HEK293 (cell line): ENCODE results near the gene PRCD.

Source experiments
- KLF16 ChIP-seq: fragments of 450-650 bp; formaldehyde crosslinking; IDR thresholded peaks from 2 replicates; pipeline ENCODE4 v1.5.1; 2017; ENCODE audit warnings: missing biosample characterization, missing genetic modification characterization
- MZF1 ChIP-seq: fragments of 450-650 bp; formaldehyde crosslinking; IDR thresholded peaks from 2 replicates; pipeline ENCODE4 v1.5.1; 2017; ENCODE audit warnings: missing biosample characterization, missing genetic modification characterization, borderline replicate concordance
- TCF7L2 ChIP-seq: IDR thresholded peaks from 2 replicates; pipeline ENCODE4 v1.6.1; 2011; ENCODE audit warnings: low read depth, mild to moderate bottlenecking, inconsistent platforms, low read length, moderate library complexity, borderline replicate concordance
- ZIC2 ChIP-seq: fragments of 450-650 bp; formaldehyde crosslinking; IDR thresholded peaks from 2 replicates; pipeline ENCODE4 v1.5.1; 2016; ENCODE audit warnings: missing biosample characterization, missing genetic modification characterization
- ZNF174 ChIP-seq: fragments of 450-650 bp; formaldehyde crosslinking; IDR thresholded peaks from 2 replicates; pipeline ENCODE4 v1.5.0; 2017; ENCODE audit warnings: missing biosample characterization, mild to moderate bottlenecking, missing genetic modification characterization
- ZNF202 ChIP-seq: fragments of 450-650 bp; formaldehyde crosslinking; IDR thresholded peaks from 2 replicates; pipeline ENCODE4 v1.5.1; 2016; ENCODE audit warnings: missing biosample characterization, missing genetic modification characterization, borderline replicate concordance
- ZNF660 ChIP-seq: fragments of 450-650 bp; IDR thresholded peaks from 2 replicates; pipeline ENCODE4 v1.5.1; 2018; ENCODE audit warnings: missing biosample characterization, mild to moderate bottlenecking, missing genetic modification characterization
- ZNF830 ChIP-seq: fragments of 450-650 bp; IDR thresholded peaks from 2 replicates; pipeline ENCODE4 v1.5.0; 2018; ENCODE audit warnings: missing biosample characterization, missing genetic modification characterization, low read depth, mild to moderate bottlenecking, moderate library complexity
- ZSCAN30 ChIP-seq: fragments of 450-650 bp; IDR thresholded peaks from 2 replicates; pipeline ENCODE4 v1.5.1; 2018; ENCODE audit warnings: missing biosample characterization, mild to moderate bottlenecking, missing genetic modification characterization, moderate library complexity
- TF ChIP-seq, protein P1 (sequence below): fragments of 450-650 bp; formaldehyde crosslinking; IDR thresholded peaks from 2 replicates; pipeline ENCODE4 v1.5.1; 2016; ENCODE audit warnings: missing biosample characterization, missing genetic modification characterization
- TF ChIP-seq, protein P2 (sequence below): fragments of 450-650 bp; formaldehyde crosslinking; IDR thresholded peaks from 2 replicates; pipeline ENCODE4 v1.5.1; 2016; ENCODE audit warnings: missing biosample characterization, missing genetic modification characterization, low read depth
- TF ChIP-seq, protein P3 (sequence below): fragments of 450-650 bp; IDR thresholded peaks from 2 replicates; pipeline ENCODE4 v1.5.1; 2018; ENCODE audit warnings: missing biosample characterization, missing genetic modification characterization

DNA sequence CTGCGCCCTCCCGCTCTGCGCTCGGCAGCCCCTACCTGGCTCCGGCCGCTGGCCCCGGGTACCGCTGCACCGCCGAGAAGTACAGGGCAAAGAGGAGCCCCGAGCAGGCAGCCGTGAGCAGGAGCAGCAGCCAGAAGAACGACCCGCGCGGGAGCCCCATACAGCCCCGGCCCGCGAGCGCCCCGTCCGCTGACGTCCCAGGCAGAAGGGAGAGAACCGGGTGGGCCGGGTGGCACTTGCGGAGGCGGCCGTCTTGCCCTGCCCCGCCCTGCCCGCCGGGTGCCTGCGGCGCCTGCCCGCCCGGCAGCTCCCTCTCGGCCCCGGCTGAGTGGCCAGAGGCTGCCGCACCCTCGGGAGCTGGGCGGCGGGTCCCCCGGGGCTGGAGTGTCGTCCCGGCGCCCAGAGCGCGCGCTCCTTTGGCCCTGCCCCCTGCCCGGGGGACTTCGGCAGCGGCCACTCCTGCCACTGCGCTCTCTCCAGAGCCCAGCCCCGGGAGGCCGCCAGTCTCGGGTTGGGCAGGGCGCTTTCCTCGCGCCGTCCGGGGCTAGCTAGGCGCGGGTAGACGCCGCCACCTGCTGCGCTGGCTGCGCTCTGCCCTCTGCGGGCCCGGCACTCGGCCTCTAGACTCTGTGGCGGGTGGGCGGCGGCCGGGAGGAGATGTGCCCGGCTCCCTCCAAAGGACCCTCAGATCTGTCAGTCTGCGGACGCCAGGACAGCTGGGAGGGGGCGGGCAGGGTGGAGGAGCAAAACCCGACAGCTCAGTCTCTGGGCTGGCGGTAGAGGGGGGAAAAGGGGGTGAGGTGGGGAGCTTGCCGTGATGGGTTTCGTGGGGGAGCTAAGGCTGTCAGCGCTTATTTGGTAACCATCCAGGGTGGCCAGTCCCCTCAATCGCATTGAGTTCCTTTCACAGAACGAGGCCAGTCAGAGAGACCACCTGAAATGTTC, 46.1 kb downstream of the PRCD start, which contains the start of gene ST6GALNAC2:
- TF ChIP-seq, protein P1, sequence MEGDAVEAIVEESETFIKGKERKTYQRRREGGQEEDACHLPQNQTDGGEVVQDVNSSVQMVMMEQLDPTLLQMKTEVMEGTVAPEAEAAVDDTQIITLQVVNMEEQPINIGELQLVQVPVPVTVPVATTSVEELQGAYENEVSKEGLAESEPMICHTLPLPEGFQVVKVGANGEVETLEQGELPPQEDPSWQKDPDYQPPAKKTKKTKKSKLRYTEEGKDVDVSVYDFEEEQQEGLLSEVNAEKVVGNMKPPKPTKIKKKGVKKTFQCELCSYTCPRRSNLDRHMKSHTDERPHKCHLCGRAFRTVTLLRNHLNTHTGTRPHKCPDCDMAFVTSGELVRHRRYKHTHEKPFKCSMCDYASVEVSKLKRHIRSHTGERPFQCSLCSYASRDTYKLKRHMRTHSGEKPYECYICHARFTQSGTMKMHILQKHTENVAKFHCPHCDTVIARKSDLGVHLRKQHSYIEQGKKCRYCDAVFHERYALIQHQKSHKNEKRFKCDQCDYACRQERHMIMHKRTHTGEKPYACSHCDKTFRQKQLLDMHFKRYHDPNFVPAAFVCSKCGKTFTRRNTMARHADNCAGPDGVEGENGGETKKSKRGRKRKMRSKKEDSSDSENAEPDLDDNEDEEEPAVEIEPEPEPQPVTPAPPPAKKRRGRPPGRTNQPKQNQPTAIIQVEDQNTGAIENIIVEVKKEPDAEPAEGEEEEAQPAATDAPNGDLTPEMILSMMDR (tag by site-specific recombination), result peak; percentile 70
- no peak for TF ChIP-seq MZF1 (tag by site-specific recombination)
- TF ChIP-seq, protein P2, sequence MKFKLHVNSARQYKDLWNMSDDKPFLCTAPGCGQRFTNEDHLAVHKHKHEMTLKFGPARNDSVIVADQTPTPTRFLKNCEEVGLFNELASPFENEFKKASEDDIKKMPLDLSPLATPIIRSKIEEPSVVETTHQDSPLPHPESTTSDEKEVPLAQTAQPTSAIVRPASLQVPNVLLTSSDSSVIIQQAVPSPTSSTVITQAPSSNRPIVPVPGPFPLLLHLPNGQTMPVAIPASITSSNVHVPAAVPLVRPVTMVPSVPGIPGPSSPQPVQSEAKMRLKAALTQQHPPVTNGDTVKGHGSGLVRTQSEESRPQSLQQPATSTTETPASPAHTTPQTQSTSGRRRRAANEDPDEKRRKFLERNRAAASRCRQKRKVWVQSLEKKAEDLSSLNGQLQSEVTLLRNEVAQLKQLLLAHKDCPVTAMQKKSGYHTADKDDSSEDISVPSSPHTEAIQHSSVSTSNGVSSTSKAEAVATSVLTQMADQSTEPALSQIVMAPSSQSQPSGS (tag by site-specific recombination), result no peak
- no peak; the same call in 1 of the 2 replicates for TF ChIP-seq ZSCAN30 (tag by site-specific recombination)
- peak; percentile 95 for TF ChIP-seq ZIC2 (tag by site-specific recombination)
- TF ChIP-seq KLF16 (tag by site-specific recombination), result no peak
- TF ChIP-seq ZNF660 (tag by site-specific recombination), result peak; percentile 55; the same call in 1 of the 2 replicates
- no peak for TF ChIP-seq ZNF174 (tag by site-specific recombination)
- no peak for TF ChIP-seq TCF7L2
- TF ChIP-seq, protein P3, sequence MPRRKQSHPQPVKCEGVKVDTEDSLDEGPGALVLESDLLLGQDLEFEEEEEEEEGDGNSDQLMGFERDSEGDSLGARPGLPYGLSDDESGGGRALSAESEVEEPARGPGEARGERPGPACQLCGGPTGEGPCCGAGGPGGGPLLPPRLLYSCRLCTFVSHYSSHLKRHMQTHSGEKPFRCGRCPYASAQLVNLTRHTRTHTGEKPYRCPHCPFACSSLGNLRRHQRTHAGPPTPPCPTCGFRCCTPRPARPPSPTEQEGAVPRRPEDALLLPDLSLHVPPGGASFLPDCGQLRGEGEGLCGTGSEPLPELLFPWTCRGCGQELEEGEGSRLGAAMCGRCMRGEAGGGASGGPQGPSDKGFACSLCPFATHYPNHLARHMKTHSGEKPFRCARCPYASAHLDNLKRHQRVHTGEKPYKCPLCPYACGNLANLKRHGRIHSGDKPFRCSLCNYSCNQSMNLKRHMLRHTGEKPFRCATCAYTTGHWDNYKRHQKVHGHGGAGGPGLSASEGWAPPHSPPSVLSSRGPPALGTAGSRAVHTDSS (tag by site-specific recombination), result no peak
- TF ChIP-seq ZNF202 (tag by site-specific recombination), result no peak
- TF ChIP-seq ZNF830 (tag by site-specific recombination), result no peak
